Tibial nerve (tissue), 3 donors: Measurements from ENCODE around the gene PEX13.

Experiments
- CTCF ChIP-seq, 5 experiments: fragments of 200-600 bp in 3 of 5; fragments of 450-650 bp in 2 of 5; sonication (generic) in 3 of 5; IDR thresholded peaks; one replicate each; pipeline ENCODE4 v1.5.1; 2016 to 2019; ENCODE audit warnings: antibody characterized with exemption in 5 of 5, mild to moderate bottlenecking in 3 of 5, moderate library complexity in 2 of 5
- POLR2A ChIP-seq, 2 donors: fragments of 450-650 bp; IDR thresholded peaks; one replicate each; pipeline ENCODE4 v1.6.1; 2017; ENCODE audit warnings: antibody characterized with exemption in 2 of 2, mild to moderate bottlenecking in 2 of 2, moderate library complexity in 2 of 2

DNA sequence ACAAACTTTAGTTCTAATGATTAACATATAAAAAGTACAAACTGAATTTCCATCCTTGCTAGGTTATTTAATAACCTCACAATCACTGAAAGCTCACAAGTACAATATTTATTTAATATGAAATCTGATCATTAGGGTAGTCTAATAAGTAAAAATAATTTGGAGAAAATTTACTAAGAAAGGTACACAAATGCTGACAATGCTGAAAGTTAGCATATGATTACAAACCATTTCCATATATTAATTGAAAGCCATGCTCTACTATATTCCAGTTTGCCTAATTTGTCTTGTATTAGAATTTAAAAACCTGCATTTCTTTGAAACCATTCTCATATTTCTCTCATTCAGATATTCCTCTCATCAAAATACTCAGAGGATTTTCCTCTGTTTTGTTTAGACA is 8.2 kb upstream of the PEX13 start:
- TF ChIP-seq CTCF (IDR thresholded peaks at IDR 0.05) (no peak), POLR2A (IDR thresholded peaks at IDR 0.05) (no peak)
